ENCODE results near the gene SYNGR2.

- TF ChIP-seq RAD21 (IDR thresholded peaks at IDR 0.05; ENCODE audit: low read depth) (no peak), MAX (IDR thresholded peaks at IDR 0.05) (no peak), POLR2AphosphoS5 (IDR thresholded peaks at IDR 0.05; ENCODE audit: low read depth, low read length) (peak; percentile 94), POLR2A (IDR thresholded peaks at IDR 0.05; ENCODE audit: borderline replicate concordance, extremely low read depth, insufficient read depth, insufficient read length) (peak; percentile 19), CTCF (IDR thresholded peaks at IDR 0.05 in 2 of 3, conservative IDR thresholded peaks at IDR 0.05 in 1 of 3; ENCODE audit: borderline replicate concordance in 1 of 3, insufficient read depth in 1 of 3, low read depth in 2 of 3, low read length in 2 of 3) (no peak), ZNF274 (IDR thresholded peaks at IDR 0.05; ENCODE audit: low read depth, low read length) (no peak), EZH2 (IDR thresholded peaks at IDR 0.05) (no peak), REST (IDR thresholded peaks at IDR 0.05; ENCODE audit: low read depth) (no peak)
Observed at GRCh38 chr17:78128551-78129350, 39.6 kb upstream of the SYNGR2 start, which contains the start of gene TMC6.
